T-helper 1 cell (primary cell): ENCODE results near the gene CDRT15.
"Not testable (repeated sequence)": the region's sequence is repeated elsewhere in the genome, so short reads cannot be mapped to it uniquely, and the experiment has no call there.

Experiments used
- DNase-seq, 5 donors: peaks; one replicate each; pipeline ENCODE4 v3.0.0-alpha.2; 2012 to 2020
- total RNA-seq, 4 donors: gene quantifications; one replicate each; lab custom pipeline; 2026; lab: John Stamatoyannopoulos, UW

Gene CDRT15
- 0 reads per million in 4 donors for total RNA-seq

DNA sequence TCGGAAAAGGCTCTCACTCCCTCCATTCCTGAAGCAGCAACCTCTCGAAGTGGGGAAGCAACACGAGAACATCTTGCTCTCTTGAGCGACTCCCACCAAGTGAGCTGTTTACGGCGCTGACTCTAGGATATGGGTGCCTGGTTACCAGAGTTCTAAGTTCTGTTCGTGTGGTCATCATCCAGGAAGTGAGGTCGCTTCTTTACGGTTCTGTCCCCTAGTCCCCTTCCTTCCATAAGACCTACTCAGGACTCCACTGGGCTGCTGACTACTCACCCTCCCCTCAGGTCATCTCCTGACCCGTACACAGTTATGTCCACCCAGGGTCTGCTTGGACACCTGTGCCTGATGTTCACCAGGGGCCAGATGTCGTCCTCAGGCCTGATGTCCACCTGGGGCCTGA is at the start of gene CDRT15:
TSS of gene CDRT15 (minus strand) at position 101 of the 400 bp plus-strand sequence. CDS start at position 72, 29 bp downstream.
- not testable (repeated sequence) for DNase-seq

DNA sequence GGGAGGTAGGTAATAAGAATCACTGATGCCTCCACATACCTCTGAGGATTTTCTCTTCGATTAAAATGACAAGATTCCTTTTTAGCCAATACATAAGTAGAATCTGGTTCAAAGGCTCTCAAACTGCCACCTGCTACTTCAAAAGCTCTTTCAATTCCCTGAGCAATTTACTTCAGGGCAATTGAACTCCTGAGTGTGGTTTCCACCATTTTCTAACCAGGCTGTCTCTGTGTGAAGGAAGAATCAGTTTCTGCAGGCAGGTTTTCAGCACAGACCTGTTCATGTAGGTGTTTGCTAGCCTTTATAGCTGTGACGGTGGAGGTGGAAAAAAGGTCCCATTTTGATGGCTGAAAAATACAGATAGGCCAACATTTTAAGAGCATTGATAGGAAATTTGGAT is 46.1 kb upstream of the CDRT15 start:
- DNase-seq, result no peak

DNA sequence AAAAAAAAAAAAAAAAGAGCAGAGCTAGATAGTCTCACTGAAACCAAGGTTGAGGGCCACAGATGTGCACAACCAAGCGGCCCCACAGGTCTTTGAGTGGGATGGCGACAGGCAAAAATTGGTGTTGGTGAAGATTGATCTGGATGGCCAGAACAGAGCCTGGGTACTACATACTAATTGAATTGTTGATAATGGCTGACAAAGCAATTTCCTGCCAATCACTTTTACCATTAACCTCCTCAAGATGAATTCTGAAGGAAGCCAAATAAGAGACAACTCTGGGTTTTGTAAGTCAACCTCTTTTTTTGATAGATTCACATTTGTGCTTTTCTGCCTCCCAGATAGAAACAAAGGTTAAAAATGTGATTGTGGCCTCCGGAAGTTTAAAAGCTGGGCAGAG is 44.9 kb upstream of the CDRT15 start:
- no peak for DNase-seq

GRCh38 chr17:14276535-14277250 is 40.0 kb upstream of the CDRT15 start:
- no peak for DNase-seq

GRCh38 chr17:14270508-14270907 is 33.8 kb upstream of the CDRT15 start:
- no peak for DNase-seq

DNA sequence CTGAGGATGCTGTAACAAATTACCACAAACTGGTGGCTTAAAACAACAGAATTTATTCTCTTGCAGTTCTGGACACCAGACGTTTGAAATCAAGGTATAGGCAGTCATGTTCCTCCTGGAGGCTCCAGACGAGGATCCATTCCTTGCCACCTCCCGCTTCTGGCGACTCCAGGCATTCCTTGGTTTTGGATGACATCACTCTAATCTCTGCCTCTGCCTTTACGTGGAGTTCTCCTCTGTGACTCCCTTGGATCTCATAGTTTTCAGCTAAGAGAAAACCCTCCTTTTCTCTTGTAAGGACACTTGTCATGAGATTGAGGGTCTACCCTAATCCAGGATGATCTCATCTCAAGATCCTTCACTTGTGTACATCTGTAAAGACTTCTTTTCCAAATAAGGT is 32.8 kb upstream of the CDRT15 start:
- DNase-seq, result no peak

GRCh38 chr17:14268264-14268663 is 31.6 kb upstream of the CDRT15 start:
- no peak for DNase-seq

DNA sequence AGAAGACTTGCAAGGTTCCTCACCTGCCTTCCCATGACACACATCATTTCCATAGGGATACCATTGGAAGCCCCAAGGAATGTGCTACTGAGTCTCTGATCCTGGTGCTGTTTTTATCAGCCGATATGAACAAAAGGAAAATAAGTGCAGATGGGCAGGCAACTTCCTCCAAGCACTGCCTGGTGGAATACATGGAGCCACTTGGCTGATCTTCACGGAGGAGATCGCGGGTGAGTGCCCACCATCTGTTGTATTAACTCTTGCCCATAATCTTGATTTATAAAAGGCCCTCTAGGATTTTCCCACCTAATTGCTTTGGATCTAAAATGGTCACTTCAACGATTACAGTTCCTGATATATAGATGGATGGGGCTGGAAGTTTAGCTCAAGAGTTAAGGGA is 24.7 kb upstream of the CDRT15 start:
- no peak for DNase-seq

- DNase-seq, result no peak
Observed at GRCh38 chr17:14245629-14246028, 9.0 kb upstream of the CDRT15 start.

GRCh38 chr17:14245002-14245401 is 8.3 kb upstream of the CDRT15 start:
- DNase-seq, result no peak

DNA sequence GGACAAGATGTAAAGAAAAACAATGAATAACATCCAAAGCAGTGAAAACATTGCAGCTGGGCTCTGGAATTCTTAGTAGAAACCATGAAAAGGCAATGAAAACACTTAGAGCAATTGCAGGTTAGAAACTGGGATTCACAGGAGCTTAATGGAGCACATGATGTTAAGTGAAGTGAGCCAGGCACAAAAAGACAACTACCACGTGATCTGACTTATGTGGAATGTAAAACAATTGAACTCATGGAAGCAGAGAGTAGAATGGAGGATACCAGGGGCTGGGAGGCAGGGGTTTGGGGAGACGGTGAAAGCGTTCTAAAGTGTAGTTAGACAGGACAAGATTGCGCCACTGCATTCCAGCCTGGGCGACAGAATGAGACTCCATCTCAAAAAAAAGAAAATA is 2.6 kb upstream of the CDRT15 start:
- DNase-seq, result not testable (repeated sequence)

DNA sequence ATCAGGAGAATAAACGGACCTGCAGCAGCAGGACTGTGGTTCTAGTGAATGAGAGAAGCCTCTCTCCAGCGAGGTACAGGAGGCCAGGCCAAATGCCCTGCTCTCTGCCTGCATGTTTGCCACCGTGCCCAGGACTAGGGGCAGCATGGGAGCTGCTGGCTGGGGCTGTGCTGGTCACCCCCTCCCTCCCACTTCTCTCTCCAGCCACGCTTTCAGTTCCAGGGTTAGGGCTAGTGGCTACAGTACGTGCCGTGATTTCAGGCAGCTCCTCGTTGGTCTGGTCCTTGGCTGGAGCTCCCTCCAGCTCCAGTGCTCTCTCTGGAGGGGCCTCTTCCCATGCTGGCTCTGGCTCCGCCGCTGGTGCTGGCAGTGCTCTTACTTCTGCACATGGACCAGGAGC is 630 bp downstream of the CDRT15 start:
- DNase-seq, result not testable (repeated sequence)

DNA sequence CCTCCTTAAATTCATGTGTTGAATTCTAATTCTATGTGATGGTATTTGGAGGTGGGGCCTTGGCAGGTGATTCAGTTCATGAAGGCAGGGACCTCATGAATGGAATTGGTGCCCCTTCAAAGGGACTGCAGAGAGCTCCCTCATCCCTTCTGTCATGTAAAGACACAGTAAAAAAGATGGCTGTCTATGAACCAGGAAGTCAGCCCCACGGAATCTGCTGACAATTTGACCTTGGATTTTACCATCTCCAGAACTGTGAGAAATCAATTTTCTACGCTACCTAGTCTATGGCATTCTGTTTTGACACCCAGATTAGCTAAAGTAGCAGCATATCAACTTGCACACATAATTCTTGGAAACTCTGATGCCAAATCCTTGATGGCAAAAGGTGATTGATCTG is 1.6 kb downstream of the CDRT15 start:
- DNase-seq, result not testable (repeated sequence)

- DNase-seq, result not testable (repeated sequence)
Observed at GRCh38 chr17:14231187-14231586, 5.5 kb downstream of the CDRT15 start.

DNA sequence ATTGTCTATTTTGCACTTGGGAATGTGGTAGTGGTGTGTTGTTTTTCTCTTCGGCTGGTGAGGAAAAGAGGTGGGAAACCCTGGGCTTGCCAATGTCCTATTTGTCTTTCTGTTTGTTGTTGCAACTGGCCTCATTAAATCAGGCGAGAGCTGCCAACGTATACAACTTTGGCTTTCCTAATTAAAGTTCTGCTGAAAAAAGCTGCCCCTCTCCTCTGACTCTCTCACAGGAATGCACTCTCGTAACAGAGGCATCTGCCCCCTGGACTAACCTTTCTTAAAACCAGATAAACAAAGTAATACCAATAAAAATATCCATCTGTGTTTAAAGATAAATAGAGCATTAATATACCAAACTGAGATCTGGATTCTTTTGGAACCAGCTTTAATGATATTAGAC is 7.8 kb downstream of the CDRT15 start:
- no peak for DNase-seq

DNA sequence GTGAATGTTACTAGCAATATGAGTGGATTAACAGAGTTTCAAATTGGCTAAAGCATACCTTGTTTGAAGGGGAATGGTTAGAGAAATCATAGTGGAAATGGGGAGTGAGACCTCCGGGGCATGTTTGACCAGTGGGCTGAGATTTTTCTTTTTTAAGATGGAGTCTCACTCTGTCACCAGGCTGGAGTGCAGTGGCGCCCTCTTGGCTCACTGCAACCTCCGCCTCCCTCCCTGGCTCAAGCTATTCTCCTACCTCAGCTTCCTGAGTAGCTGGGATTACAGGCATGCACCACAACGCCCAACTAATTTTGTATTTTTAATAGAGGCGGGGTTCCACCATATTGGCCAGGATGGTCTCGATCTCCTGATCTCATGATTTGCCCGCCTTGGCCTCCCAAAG is 9.6 kb downstream of the CDRT15 start:
- no peak for DNase-seq

DNA sequence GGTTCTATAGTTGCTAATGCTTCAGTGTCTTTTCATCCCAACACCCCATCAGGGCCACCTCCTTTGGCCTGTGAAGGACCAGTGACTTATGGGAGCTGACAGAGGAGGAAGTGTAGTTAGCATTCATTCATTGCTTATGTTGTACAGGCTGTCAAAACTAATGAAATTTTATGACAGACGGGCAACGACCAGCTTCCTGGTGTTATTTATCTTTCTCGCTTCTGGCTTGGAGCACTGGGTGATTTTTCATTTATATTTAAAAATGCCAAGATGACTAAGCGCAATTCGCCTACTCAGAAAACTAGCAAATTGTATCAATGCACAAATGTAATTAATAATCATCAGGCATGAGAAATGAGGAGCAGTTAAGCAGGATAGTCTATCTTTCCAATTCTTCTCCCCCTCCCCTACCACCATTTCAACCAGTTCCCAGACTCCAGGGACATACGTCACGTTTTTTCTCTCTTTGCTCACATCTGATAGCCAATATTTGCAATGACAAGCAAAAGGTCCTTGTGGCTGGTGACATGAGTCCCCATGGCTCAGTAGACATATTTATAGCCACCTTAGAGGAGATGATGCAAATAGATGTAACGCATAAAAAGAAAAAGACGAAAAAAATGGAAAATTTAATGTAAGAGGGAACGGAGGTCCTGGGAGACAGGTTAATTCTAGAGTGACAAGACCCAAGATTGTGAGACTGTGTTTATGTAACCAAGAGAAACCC is 11.2 kb downstream of the CDRT15 start:
- DNase-seq, result no peak

DNA sequence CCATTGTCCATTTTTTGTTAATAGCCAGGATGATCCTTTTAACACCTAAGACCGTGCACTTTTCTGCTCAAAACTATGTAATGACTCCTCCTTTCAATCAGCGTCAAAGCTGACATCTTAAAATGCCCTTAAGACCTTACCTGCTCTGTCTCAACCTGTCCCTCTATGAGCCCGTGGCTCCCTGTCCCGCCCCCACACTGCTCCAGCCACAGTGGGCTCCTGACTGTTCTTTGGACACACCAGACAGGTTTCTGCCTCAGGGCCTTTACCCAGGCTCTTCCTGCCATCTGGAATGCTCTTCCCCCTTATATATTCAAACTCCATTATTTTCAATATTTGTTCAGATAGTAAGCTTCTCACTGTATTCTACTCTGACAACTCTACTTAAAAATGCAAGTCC is 14.1 kb downstream of the CDRT15 start:
- DNase-seq, result no peak

GRCh38 chr17:14214271-14214670 is 22.4 kb downstream of the CDRT15 start:
- DNase-seq, result no peak

DNA sequence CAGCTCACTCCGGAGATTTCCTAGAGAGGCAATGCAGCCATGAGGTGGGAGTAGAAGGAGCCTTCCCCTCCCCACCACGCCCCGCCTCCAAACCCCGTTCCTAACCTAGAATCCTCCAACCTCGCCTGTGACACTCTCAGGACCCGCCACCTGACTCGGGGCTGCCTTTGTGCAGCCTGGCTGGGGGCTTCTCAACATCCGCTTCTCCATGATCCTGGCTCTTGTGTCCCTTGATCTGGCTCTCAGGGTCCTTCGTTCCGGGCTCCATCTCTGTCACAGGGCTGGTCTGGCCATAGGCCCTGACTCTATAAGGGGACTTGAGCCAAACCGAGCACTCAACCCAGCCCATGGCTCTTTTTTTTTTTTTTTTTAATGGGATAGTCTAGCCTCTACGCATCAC is 24.3 kb downstream of the CDRT15 start:
- DNase-seq, result no peak

DNA sequence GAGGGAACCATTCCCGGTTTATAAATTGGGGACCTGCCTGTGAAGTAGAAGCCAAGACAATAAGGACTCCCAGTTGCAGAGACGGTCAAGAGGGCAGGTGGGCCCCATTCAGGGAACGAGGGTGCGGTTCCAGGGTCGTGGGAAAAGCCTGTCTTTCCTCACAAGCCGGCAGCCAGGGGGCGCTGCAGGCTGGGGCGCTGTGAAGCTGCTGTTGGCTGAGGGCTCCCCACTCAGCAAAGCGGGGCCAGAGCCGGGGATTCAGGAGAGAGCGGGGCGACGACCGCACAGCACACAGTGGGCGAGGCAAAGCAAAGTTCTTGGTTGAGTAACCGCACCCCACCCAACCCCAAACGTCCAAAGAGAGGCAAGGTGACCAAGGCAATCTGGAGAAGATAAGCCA is 24.9 kb downstream of the CDRT15 start:
- DNase-seq, result peak in 1 of 5 donors; percentile 19

DNA sequence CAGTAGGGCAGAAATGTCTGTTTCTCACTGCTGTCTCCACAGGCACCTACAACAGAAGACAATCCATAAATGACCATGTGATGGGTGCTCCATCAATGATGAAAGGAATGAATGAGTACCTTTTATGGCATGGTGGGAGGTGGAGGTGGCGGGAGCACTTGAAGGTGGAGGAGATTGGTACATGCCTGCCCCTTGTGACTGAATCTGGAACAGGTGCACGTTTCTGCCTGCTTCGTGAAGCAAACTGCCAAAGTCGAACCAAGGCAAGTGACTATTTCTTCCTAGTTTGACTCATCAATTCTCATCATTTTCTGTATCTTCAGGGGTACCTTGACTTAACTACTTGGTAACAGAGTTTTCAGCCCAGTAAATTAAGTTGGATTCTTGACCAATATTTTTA is 25.4 kb downstream of the CDRT15 start:
- DNase-seq, result peak in 1 of 5 donors; percentile 34

GRCh38 chr17:14209215-14209614 is 27.4 kb downstream of the CDRT15 start:
- DNase-seq, result no peak

GRCh38 chr17:14207791-14208190 is 28.9 kb downstream of the CDRT15 start:
- DNase-seq, result no peak
